ENCODE measurements around the gene LCORL.

The LCORL gene

DNA sequence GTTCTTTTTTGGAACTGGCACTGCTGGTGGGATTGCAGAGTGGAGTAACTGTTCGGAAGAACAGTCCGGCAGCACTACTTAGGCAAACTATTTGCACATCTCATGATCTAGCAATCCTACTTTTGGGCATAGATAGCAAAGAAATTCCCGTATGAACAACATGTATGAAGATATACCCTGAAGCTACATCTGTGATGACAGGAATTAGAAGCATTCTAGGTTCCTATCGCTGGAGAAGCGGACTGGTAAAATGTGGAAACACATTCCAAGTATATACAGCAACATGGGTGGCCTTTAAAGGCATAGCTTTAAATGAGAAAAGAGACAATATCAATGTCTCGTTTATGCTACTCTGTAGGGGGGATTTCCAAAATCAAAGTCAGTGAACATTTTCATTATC, 214.1 kb downstream of the LCORL start:
- in situ Hi-C loops (cut with MboI; ENCODE audit: low sequenced_read_pairs, unreplicated experiment) = loop anchor here (10.0 to 25.0 kb wide), 3 partner anchors 253 to 780 kb away; no protein-coding TSS in a partner anchor
- DNase-seq (ENCODE audit: low spot score) = no peak
- TF ChIP-seq, protein P1, sequence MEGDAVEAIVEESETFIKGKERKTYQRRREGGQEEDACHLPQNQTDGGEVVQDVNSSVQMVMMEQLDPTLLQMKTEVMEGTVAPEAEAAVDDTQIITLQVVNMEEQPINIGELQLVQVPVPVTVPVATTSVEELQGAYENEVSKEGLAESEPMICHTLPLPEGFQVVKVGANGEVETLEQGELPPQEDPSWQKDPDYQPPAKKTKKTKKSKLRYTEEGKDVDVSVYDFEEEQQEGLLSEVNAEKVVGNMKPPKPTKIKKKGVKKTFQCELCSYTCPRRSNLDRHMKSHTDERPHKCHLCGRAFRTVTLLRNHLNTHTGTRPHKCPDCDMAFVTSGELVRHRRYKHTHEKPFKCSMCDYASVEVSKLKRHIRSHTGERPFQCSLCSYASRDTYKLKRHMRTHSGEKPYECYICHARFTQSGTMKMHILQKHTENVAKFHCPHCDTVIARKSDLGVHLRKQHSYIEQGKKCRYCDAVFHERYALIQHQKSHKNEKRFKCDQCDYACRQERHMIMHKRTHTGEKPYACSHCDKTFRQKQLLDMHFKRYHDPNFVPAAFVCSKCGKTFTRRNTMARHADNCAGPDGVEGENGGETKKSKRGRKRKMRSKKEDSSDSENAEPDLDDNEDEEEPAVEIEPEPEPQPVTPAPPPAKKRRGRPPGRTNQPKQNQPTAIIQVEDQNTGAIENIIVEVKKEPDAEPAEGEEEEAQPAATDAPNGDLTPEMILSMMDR (IDR thresholded peaks at IDR 0.05; ENCODE audit: borderline replicate concordance, control extremely low read depth, extremely low read depth, insufficient read depth, missing control alignments) = no peak

DNA sequence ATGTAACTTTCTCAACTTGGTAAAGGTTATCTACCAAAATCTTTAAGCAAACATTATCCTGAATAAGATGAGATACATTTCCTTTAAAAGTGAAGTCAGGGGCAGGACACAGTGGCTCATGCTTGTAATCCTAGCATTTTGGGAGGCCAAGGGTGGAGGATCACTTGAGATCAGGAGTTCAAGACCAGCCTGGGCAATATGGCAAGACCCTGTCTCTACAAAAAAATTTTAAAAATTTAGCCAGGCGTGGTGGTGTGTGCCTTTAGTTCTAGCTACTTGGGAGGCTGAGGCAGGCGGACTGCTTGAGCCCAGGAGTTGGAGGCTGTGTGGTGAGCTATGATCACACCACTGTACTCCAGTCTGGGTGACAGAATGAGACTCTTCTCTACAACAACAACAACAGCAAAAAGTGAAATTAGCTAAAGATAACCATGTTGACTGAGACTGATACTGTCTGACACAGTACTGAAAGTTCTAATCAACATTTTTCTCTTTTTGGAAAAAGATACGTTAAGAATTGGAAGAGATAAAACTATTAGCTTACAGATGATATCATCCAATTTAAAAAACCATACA, 215.9 kb downstream of the LCORL start:
- TF ChIP-seq, protein P1 (IDR thresholded peaks at IDR 0.05; ENCODE audit: borderline replicate concordance, control extremely low read depth, extremely low read depth, insufficient read depth, missing control alignments) = no peak
- in situ Hi-C loops (cut with MboI; ENCODE audit: low sequenced_read_pairs, unreplicated experiment) = loop anchor here (10.0 to 25.0 kb wide), 3 partner anchors 251 to 782 kb away; no protein-coding TSS in a partner anchor
- DNase-seq (ENCODE audit: low spot score) = no peak

DNA sequence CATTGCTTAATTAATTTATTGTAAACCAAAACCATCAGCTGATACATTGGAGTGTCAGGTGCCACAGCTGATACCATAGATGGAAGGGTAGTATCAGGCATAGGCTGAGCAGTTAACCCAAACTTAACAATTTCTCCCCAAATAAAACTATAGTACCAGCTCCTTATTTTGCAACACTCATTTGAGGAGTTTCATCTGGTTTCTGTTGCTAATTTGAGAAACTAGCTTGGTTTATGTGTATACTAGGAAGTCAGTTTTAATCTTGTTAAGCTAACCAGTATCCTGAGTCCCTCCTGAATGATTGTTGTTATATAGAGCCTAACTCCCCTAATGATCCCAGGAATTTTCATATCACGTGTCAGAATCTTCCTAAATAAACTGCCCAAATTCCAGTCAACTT, 223.7 kb downstream of the LCORL start:
- in situ Hi-C loops (cut with MboI; ENCODE audit: low sequenced_read_pairs, unreplicated experiment) = no loop called here
- TF ChIP-seq, protein P1 (IDR thresholded peaks at IDR 0.05; ENCODE audit: borderline replicate concordance, control extremely low read depth, extremely low read depth, insufficient read depth, missing control alignments) = no peak
- DNase-seq (ENCODE audit: low spot score) = no peak

DNA sequence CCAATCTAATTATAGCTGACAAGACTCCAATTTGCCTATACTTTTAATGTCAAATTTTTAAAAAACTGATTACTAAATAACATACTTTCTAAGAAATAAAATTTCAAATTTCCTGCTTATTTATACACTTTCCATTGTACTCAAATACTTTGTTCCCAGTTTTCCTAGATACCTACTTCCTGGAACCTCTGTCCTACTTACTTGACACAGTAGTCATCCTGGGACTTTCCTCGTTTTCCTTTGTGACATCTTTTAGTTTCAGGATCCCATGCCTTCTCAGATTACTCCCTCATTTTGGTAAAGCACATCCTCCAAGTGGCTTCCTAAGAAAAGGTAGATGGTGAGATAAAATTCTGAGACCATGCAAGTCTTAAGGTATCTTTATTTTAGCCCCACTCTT, 226.8 kb downstream of the LCORL start:
- TF ChIP-seq, protein P1 (IDR thresholded peaks at IDR 0.05; ENCODE audit: borderline replicate concordance, control extremely low read depth, extremely low read depth, insufficient read depth, missing control alignments) = no peak
- no peak for DNase-seq (ENCODE audit: low spot score)
- in situ Hi-C loops (cut with MboI; ENCODE audit: low sequenced_read_pairs, unreplicated experiment) = no loop called here

All from GM13976 (cell line).